ENCODE results near the gene KRT75. TPM values are rescaled to one million over a fixed set of nuclear protein-coding genes. Genes with fewer than 3 reads are reported as not detected.

The KRT75 gene
- total and polyA plus RNA-seq, 12 donors = not detected

DNA sequence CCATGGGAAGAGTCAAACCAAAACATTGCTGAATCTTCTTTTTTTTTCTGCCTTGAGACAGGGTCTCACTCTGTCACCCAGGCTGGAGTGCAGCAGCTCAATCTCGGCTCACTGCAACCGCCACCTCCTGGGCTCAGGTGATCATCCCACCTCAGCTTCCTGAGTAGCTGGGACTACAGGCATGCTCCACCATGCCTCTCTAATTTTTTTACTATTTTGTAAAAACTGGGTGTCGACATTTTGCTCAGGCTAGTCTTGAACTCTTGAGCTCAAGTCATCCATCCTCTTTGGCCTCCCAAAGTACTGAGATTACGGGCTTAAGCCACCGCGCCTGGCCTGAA lies 1.5 kb upstream of the KRT75 start:
- Histone ChIP-seq H3K36me3 (no peaks in the 10 kb centered on the region), H3K4me3 (no peak overlapping the region), H3K27ac (no peak overlapping the region), H3K27me3 (peaks cover 0 to 45% (median 38%) of the 10 kb centered on the region in 7 donors), H3K4me1 (peaks cover 0 to 4% (median 0%) of the 10 kb centered on the region in 9 donors), H3K9me3 (no peaks in the 10 kb centered on the region)
- DNase-seq (no peak), ATAC-seq (no peak)
- intact Hi-C loops (cut with DNase I) = no loop called here
- TF ChIP-seq, protein P1, sequence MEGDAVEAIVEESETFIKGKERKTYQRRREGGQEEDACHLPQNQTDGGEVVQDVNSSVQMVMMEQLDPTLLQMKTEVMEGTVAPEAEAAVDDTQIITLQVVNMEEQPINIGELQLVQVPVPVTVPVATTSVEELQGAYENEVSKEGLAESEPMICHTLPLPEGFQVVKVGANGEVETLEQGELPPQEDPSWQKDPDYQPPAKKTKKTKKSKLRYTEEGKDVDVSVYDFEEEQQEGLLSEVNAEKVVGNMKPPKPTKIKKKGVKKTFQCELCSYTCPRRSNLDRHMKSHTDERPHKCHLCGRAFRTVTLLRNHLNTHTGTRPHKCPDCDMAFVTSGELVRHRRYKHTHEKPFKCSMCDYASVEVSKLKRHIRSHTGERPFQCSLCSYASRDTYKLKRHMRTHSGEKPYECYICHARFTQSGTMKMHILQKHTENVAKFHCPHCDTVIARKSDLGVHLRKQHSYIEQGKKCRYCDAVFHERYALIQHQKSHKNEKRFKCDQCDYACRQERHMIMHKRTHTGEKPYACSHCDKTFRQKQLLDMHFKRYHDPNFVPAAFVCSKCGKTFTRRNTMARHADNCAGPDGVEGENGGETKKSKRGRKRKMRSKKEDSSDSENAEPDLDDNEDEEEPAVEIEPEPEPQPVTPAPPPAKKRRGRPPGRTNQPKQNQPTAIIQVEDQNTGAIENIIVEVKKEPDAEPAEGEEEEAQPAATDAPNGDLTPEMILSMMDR (IDR thresholded peaks at IDR 0.05) = no peak
- 88 to 91% methylated on average over 6 of the region's 6 CpGs for WGBS, 2 donors

DNA sequence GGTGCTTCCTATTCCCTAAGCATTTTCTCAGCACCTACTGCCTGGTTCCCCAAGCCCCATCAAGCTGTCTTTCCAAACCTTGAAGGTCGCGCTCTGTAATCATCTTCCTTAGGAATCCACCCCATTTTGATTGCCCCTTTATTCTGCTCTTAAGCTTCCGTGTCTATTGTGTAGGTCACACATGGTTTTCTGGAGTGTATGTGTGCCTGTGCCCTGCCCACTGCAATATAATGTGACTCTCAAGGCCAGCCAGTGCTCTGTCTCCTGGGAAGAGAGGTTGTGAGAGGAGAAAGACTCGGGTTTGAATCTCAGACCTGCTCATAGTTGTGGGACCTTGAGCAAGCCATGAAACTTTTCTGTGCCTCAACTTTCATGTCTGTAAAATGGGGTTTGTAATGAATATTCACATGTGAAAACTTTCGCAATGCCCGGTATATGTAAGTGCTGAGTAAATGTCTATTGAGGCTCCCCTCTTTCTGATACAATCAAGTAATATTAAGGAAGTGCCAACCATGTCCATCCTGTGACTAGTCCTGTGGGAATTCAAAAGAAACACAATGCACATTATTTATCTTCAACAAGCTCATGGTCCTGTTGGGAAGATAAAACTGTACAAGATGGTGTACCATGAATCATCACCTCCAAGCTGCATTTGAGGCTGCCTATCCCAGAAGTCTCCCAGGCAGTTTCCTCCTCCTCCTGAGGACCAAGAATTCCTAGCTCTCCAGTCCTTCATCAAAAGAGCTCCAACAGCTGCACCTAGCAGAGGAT lies 774 bp upstream of the KRT75 start:
- ATAC-seq = no peak
- TF ChIP-seq, protein P1 (IDR thresholded peaks at IDR 0.05) = no peak
- no peak for DNase-seq
- H3K27ac ChIP-seq = no peak overlapping the region
- peaks cover 0 to 4% (median 0%) of the 10 kb centered on the region in 9 donors for H3K4me1 ChIP-seq
- peaks cover 0 to 49% (median 41%) of the 10 kb centered on the region in 7 donors for H3K27me3 ChIP-seq
- intact Hi-C loops (cut with DNase I) = no loop called here
- H3K9me3 ChIP-seq = no peaks in the 10 kb centered on the region
- no peaks in the 10 kb centered on the region for H3K36me3 ChIP-seq
- WGBS, 2 donors = 94 to 97% methylated on average over 6 of the region's 6 CpGs
- no peak overlapping the region for H3K4me3 ChIP-seq

DNA sequence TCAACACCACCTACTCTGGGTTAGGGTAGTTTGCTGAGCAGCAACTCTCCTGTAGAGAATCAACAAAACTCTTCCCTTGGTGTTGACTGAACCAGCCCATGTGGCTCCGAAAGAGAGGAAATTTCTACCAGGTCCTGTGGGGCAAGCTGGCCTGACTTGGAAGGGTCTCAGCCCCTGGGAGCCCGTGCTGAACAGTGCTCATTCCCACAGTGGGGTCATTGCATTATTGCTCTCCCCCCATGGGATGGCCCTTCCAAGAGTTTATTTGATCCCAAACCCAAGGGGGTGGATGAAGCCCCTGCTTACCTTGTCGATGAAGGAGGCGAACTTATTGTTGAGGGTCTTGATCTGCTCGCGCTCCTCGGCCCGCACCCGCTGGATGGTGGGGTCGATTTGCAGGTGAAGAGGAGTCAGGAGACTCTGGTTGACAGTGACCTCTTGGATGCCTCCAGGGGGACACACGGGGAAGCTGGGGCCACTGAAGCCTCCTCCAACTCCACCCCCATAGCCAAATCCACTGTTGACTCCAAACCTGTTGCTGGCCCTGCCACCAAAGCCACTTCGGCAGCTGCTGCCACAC lies 580 bp downstream of the KRT75 start:
- Histone ChIP-seq H3K4me1 (peaks cover 0 to 4% (median 0%) of the 10 kb centered on the region in 9 donors), H3K9me3 (no peaks in the 10 kb centered on the region), H3K27me3 (peaks cover 0 to 49% (median 34%) of the 10 kb centered on the region in 7 donors), H3K27ac (no peak overlapping the region), H3K4me3 (no peak overlapping the region), H3K36me3 (no peaks in the 10 kb centered on the region)
- 90 to 96% methylated on average over 12 of the region's 12 CpGs for WGBS, 2 donors
- TF ChIP-seq, protein P1 (IDR thresholded peaks at IDR 0.05) = no peak
- intact Hi-C loops (cut with DNase I) = no loop called here
- DNase-seq = no peak
- no peak for ATAC-seq

DNA sequence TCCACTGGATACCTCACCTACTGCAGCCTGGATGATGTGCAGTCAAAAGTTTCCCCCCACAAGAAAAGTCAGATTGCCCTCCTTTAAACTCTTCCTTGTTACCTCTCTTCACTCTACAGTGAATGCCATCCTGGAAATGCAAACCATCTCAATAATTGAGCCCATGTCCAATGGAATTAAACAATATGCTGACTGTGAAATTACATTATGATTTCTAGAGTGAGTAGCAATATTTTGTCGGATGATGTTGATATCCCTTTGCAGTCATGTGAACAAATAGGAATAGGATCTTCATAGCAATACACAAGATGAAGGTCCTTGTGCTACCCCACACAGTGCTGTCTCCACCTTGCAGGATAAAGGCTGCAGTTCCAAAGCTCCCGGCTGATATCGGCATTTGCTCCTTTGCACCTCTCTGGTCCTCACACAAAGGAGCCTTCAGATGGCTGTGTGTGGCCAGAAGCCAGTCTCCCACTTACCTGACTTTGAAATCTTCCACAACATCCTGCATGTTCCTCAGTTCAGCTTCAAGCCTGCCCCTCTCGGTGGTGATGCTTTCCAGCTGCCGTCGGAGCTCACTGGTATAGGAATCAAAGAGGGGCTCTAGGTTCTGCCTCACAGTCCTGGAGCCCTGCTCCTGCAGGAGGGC lies 1.5 kb downstream of the KRT75 start:
- ATAC-seq (no peak), DNase-seq (no peak)
- WGBS, 2 donors = 74 to 83% methylated on average over 6 of the region's 6 CpGs
- H3K4me1 ChIP-seq = peaks cover 0 to 4% (median 0%) of the 10 kb centered on the region in 9 donors
- no peak overlapping the region for H3K27ac ChIP-seq
- H3K4me3 ChIP-seq = no peak overlapping the region
- no peaks in the 10 kb centered on the region for H3K9me3 ChIP-seq
- intact Hi-C loops (cut with DNase I) = no loop called here
- H3K27me3 ChIP-seq = peaks cover 0 to 55% (median 34%) of the 10 kb centered on the region in 7 donors
- TF ChIP-seq, protein P1 (IDR thresholded peaks at IDR 0.05) = no peak
- H3K36me3 ChIP-seq = no peaks in the 10 kb centered on the region
